SK-N-MC (cell line): ENCODE measurements around the gene FBXL13.

ENCODE experiments used
- EZH2 ChIP-seq: fragments of 200-600 bp; sonication (generic); IDR thresholded peaks from one replicate; pipeline ENCODE4 v1.6.1; 2017; ENCODE audit warnings: antibody characterized with exemption
- FOXP2 ChIP-seq: optimal IDR thresholded peaks from 2 replicates; pipeline ENCODE3; 2011; ENCODE audit warnings: mild to moderate bottlenecking, moderate library complexity; ENCODE audit not compliant: insufficient read depth; ENCODE audit errors: extremely low read length, control extremely low read depth
- POLR2AphosphoS5 ChIP-seq: IDR thresholded peaks from 2 replicates; pipeline ENCODE4 v1.6.1; 2012; ENCODE audit warnings: mild to moderate bottlenecking, low read depth, low read length, borderline replicate concordance

GRCh38 chr7:102925976-102926782, 148.4 kb downstream of the FBXL13 start:
- no peak for TF ChIP-seq EZH2
- TF ChIP-seq POLR2AphosphoS5: no peak
- no peak for TF ChIP-seq FOXP2
